Stimulated activated CD8-positive, alpha-beta memory T cell treated with anti-CD3 and anti-CD28 coated beads, Interleukin-12 subunit alpha, Interleukin-12 subunit beta, amount 100 ng/mL, for 4 hours (primary cell): Measurements from ENCODE around the gene PACRGL.

ENCODE experiments used
- DNase-seq: peaks from one replicate; pipeline ENCODE4 v3.0.0-alpha.2; 2020; ENCODE audit warnings: low read depth

Gene PACRGL

GRCh38 chr4:20700007-20700761 is at the start of gene PACRGL:
Gene PACRGL, plus strand, starts transcription at chr4:20700458. Its CDS starts 4,024 bp downstream, at chr4:20704482.
- DNase-seq, result peak; percentile 85

- no peak for DNase-seq
Measured at GRCh38 chr4:20652226-20652885, 47.9 kb upstream of the PACRGL start.

DNA sequence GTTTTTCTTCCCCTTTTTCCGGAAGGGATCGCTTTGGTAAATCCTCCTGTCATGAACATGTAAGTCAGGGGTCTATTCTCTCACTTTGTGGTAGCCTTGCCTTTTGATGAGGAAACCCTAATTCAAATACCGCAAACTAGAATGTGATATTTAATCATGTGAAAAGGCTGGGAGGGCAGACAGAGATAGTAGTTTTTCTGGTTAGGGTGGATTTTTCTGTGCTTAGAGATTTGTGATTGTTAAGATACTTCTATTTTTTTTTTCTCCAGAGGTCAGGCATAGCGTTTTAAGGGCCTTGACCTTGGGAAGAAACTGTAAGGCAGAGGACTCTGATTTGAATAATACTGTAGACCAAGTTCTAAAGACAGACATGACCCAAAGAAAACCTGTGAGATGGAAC is 41.8 kb upstream of the PACRGL start:
- DNase-seq, result no peak

- no peak for DNase-seq
Measured at GRCh38 chr4:20662851-20663250, 37.4 kb upstream of the PACRGL start.

DNA sequence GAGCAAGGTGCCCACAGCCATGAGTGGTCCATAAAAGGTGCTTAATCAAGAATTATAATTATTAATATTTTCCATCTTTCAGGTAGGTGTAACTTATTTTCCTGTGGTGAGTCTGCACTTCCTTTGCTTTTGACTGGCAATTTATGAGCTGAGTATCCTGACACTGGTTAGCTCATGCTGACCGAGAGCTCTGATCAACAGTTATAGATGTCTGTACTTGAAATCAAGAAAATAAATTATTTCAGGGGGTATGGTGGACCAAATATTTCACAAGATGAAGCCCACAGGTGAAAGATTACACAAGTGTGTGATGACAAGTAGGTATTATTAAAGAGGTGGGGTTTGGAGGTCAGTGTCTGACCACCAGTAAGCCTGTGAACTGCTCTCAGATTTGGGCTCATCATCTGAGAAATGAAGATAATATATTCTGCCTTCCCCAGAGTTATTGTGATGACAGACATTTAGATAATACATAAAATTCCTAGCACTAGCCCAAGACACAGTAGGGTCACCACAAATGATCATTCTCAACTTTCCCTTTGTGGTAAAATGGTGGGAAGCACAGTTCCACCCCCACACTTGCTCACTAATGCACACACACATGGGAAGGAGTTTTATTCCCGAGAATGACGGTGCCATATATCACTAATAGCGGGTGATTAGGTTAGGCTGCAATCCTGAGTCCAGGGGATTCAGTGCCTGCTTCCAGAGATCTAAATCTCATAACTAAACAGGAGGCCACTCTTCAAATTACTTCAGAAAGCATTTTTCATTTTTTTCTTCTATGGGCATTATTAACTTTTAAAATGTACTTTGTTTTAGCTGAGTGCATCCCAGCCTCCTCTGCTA is 34.0 kb upstream of the PACRGL start:
- DNase-seq, result no peak

GRCh38 chr4:20672262-20672661 is 28.0 kb upstream of the PACRGL start:
- no peak for DNase-seq

DNA sequence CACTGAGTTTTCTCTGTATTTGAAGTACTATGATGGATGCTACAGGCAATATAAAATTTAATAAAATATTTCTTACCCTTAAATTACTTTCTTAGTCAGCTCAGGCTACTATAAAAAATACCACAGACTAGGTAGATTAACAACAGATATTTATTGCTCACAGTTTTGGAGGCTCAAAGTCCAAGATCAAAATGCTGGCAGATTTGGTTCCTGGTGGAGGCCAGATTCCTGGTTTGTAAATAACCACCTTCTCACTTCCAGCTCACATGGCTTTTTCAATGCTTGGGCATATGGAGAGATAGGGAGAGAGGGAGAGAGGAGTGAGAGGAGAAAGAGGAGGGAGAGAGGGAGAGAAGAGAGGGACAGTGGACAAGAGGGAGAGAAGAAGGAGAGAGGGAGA is 24.5 kb upstream of the PACRGL start:
- no peak for DNase-seq

DNA sequence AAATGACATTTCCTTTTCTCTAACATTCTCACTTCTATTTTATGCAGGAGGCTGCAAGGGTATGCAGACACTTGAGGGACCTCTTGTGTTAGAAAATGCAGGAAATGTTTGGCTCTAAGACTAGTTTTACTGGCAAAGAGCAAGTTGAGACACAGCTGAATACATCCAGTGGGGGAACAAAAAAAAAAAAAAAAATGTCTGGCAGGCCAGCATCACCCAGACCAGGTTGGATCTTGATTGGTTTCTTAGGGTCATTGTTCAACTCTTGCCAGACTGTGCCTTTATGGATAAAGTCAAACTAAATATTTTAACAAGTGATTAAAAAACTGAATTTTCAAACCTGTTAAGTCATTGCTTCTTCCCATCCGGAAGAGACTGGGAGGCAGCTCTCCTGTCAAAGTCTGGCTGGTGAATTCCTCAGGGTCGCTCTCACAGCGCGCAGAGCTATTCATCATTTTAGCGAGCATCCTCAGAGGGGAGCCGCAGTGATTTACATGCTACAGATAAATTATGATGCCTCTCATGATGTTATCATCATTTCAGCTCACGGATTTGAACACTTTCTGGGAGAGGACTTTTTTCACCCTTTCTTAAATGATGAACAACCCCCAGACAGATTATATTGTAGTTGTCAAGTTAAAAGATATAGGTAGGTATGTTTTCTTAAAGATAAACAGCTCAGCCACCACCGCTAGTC is 23.6 kb upstream of the PACRGL start:
- no peak for DNase-seq

- no peak for DNase-seq
Measured at GRCh38 chr4:20678400-20678799, 21.9 kb upstream of the PACRGL start.

DNA sequence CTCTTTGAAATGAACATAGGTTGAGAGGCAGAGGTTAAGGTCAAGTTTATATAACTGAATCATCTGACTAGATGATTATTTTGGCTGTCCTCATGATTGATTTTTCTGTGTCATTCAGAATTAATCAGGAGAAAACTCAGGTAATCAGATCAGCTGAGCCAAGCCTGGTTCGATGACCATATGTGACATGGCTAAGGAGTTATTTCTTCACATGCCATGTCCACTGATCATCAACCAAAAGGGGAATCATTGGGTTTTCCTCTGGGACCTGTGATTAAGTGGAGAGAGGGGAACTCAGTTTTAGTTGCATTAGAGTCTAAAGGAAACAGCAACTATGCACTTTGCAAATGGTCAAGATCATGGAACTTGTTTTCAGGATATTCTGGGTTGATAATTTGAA is 20.3 kb upstream of the PACRGL start:
- no peak for DNase-seq

- no peak for DNase-seq
Measured at GRCh38 chr4:20680736-20681135, 19.5 kb upstream of the PACRGL start.

- DNase-seq, result no peak
Measured at GRCh38 chr4:20681271-20681670, 19.0 kb upstream of the PACRGL start.

- DNase-seq, result no peak
Measured at GRCh38 chr4:20682853-20683252, 17.4 kb upstream of the PACRGL start.

DNA sequence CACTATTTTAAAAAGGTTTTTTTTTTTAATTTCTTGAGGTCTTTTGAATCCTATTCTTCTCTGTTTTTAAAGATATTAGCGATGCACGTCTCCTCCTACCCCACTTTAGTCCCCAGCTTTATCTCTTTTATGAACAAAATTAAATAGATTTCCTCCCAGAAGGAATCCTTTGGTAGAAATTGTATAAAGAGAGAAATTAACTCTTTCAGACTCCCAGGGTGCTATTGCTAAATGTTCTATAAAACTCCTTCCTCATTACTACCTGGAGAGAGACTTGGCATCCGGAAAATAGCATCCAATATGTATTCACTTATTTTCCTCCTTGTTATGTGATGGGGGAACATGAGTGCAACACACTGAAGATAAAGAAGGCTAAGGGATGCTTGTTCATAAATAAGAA is 16.5 kb upstream of the PACRGL start:
- DNase-seq, result no peak

GRCh38 chr4:20684852-20685763 is 15.2 kb upstream of the PACRGL start:
- DNase-seq, result no peak

GRCh38 chr4:20687864-20688263 is 12.4 kb upstream of the PACRGL start:
- no peak for DNase-seq

- DNase-seq, result no peak
Measured at GRCh38 chr4:20696815-20697214, 3.4 kb upstream of the PACRGL start.

GRCh38 chr4:20698382-20698781 is 1.9 kb upstream of the PACRGL start:
- DNase-seq, result no peak

DNA sequence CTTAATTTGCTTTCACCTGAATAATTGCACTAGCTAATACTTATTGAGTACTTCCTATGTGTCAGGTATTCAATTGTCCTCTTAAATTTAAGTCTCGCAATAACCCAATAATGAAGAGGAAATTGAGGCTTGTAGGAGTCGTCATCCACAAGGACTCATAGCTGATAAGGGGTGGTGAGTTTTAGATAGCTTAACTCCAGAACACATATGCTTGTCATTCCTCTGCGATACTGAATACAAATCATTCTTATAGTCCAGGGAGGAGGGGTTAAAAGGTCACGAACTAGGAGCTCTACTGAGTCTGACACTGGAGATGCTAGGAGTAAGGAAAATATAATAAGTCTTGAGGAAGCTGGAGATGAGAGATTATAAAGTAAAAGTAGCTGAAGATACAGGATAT is 1.4 kb upstream of the PACRGL start:
- no peak for DNase-seq

DNA sequence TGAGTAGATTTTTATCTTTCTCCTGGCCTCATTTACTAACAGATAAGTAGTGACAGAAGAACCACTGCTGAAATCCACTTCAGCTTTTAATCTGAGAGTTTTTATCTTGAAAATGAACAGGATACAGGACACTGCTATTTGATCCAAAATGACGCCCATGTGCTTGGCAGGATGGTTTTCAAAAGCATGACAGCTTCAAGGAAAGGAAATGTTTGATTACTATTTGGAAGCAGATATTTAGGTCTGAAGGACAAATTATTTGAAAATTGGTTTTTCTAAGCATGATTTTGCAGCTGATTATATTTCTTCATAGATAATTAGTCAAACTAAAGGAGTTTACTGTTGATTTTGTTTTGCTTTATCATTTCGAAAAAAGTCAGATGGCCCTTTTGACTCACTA is 11.1 kb downstream of the PACRGL start:
- DNase-seq, result no peak

DNA sequence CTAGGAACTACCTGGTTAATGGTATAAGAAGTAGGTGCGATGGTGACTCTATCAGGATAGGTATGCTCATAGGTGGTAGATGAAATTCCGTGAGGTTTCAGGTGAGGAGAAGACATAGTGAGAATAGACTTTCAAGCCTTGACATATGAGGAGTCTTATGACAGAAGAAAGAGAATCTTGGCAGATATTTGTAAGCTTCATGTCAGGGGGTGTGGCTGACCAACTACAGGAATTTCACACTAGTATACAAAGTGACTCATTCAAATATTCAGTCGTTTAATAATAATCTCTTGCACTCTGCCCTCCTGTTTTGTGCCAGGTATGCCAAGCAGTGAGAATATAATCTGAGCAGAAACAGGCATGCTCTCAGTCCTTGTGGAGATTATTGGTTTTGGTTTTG is 22.8 kb downstream of the PACRGL start:
- no peak for DNase-seq
